Fibroblast of lung (primary cell): ENCODE data around the gene SSTR5. TPM values are rescaled to one million over a fixed set of nuclear protein-coding genes. Genes with fewer than 3 reads are reported as not detected.

Experiments used
- DNase-seq, 2 donors: peaks; one replicate each; pipeline versions ENCODE4 v3.0.0 to v3.0.0-alpha.2; 2010; ENCODE audit warnings: low read depth in 2 of 2
- H2AFZ ChIP-seq: 2 replicates; pipeline ENCODE4 v1.5.1; 2012; ENCODE audit warnings: low read length, control low read depth, inconsistent platforms
- H3K27ac ChIP-seq: 2 replicates; pipeline ENCODE4 v1.5.1; 2011; ENCODE audit warnings: low read length, control low read depth; ENCODE audit not compliant: insufficient read depth
- H3K27me3 ChIP-seq: 2 replicates; pipeline ENCODE4 v1.5.1; 2011; ENCODE audit warnings: mild to moderate bottlenecking, low read length; ENCODE audit not compliant: control insufficient read depth, insufficient read depth
- H3K36me3 ChIP-seq: 2 replicates; pipeline ENCODE4 v1.5.1; 2011; ENCODE audit warnings: low read length; ENCODE audit not compliant: control insufficient read depth, insufficient read depth
- H3K4me1 ChIP-seq: 2 replicates; pipeline ENCODE4 v1.5.1; 2011; ENCODE audit warnings: low read length; ENCODE audit not compliant: control insufficient read depth, insufficient read depth; ENCODE audit errors: extremely low read depth
- H3K4me2 ChIP-seq: 2 replicates; pipeline ENCODE4 v1.5.1; 2011; ENCODE audit warnings: low read length, control low read depth; ENCODE audit not compliant: insufficient read depth; ENCODE audit errors: extremely low read depth
- H3K4me3 ChIP-seq, 4 experiments: fragments of 200-600 bp in 1 of 4; sonication (generic) in 1 of 4; replicated peaks in 1 of 4; 2 replicates each; pipeline ENCODE4 v1.5.1; 2011 to 2016; ENCODE audit warnings: low read length in 4 of 4, low read depth in 3 of 4, mild to moderate bottlenecking in 3 of 4, control low read depth in 2 of 4, inconsistent platforms in 1 of 4, mixed read lengths in 1 of 4; ENCODE audit not compliant: insufficient read depth in 1 of 4; ENCODE audit errors: control extremely low read depth in 1 of 4
- H3K79me2 ChIP-seq: 2 replicates; pipeline ENCODE4 v1.5.1; 2012; ENCODE audit warnings: mild to moderate bottlenecking, low read length, inconsistent platforms; ENCODE audit not compliant: control insufficient read depth, insufficient read depth
- H3K9ac ChIP-seq: 2 replicates; pipeline ENCODE4 v1.5.1; 2011; ENCODE audit warnings: mild to moderate bottlenecking, low read length, control low read depth; ENCODE audit not compliant: insufficient read depth
- H3K9me3 ChIP-seq: 2 replicates; pipeline ENCODE4 v1.5.1; 2012; ENCODE audit warnings: low read depth, low read length; ENCODE audit not compliant: control insufficient read depth, insufficient read depth
- H4K20me1 ChIP-seq: 2 replicates; pipeline ENCODE4 v1.5.1; 2011; ENCODE audit warnings: low read length; ENCODE audit not compliant: control insufficient read depth, insufficient read depth; ENCODE audit errors: extremely low read depth
- EZH2 ChIP-seq: IDR thresholded peaks from 2 replicates; pipeline ENCODE4 v1.5.1; 2012; ENCODE audit warnings: low read length, control low read depth, mild to moderate bottlenecking; ENCODE audit errors: missing control alignments
- polyA plus RNA-seq, 2 donors: library from polyadenylated mRNA; depleted of rRNA in 1 of 2; stranded (reverse) in 1 of 2; unstranded in 1 of 2; fragments of >200 nt; gene quantifications; 2 replicates each; pipeline ENCODE4 v1.2.1, GENCODE V29; 2011 to 2012; ENCODE audit warnings: missing spikeins in 1 of 2
- total RNA-seq: library from RNA; depleted of rRNA; stranded (reverse); fragments of >200 nt; gene quantifications from 2 replicates; pipeline ENCODE4 v1.2.1, GENCODE V29; 2014
- TF ChIP-seq, protein P1 (sequence below), 2 donors: IDR thresholded peaks in 1 of 2; conservative IDR thresholded peaks in 1 of 2; 1 replicate in 1 of 2; 2 replicates in 1 of 2; pipeline ENCODE4 v1.5.1; 2011 to 2012; ENCODE audit warnings: low read length in 2 of 2, control low read depth in 1 of 2, inconsistent platforms in 1 of 2, low read depth in 1 of 2, mild to moderate bottlenecking in 1 of 2

The SSTR5 gene
- total and polyA plus RNA-seq, 2 donors (not counting 1 experiment from before 2014, with no cell fraction given): not detected

DNA sequence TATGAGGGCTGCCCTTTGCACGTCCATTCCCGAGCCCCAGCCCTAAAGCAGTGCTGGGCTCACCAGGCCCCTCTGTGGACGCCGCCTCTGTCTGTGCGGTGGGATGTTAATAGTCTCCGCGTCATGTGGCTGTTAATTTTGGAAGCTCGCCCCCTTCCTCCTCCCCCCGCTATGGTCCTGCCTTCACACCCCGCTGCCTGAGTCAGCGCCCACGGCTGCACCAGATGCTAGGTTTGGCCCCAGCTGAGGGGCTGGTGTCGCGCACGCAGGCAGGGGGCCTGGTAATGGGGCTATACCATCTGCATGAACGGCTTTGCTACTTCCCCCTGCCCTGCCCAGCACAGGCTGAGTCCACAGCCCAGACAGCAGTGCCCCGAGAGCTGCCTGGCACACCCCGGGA lies 4.1 kb upstream of the SSTR5 start:
- no peak for DNase-seq
- Histone ChIP-seq H3K9ac (no peak overlapping the region), H3K4me2 (no peak overlapping the region), H3K27me3 (no peaks in the 10 kb centered on the region), H2AFZ (no peak overlapping the region), H3K9me3 (no peaks in the 10 kb centered on the region), H3K79me2 (no peaks in the 10 kb centered on the region), H3K4me3 (no peak overlapping the region), H3K36me3 (no peaks in the 10 kb centered on the region), H3K4me1 (no peaks in the 10 kb centered on the region), H4K20me1 (no peaks in the 10 kb centered on the region), H3K27ac (no peak overlapping the region)
- TF ChIP-seq, protein P1, sequence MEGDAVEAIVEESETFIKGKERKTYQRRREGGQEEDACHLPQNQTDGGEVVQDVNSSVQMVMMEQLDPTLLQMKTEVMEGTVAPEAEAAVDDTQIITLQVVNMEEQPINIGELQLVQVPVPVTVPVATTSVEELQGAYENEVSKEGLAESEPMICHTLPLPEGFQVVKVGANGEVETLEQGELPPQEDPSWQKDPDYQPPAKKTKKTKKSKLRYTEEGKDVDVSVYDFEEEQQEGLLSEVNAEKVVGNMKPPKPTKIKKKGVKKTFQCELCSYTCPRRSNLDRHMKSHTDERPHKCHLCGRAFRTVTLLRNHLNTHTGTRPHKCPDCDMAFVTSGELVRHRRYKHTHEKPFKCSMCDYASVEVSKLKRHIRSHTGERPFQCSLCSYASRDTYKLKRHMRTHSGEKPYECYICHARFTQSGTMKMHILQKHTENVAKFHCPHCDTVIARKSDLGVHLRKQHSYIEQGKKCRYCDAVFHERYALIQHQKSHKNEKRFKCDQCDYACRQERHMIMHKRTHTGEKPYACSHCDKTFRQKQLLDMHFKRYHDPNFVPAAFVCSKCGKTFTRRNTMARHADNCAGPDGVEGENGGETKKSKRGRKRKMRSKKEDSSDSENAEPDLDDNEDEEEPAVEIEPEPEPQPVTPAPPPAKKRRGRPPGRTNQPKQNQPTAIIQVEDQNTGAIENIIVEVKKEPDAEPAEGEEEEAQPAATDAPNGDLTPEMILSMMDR (conservative IDR thresholded peaks at IDR 0.05 in 1 of 2, IDR thresholded peaks at IDR 0.05 in 1 of 2; ENCODE audit: low read depth in 1 of 2, low read length in 2 of 2): no peak
- no peak for TF ChIP-seq EZH2

DNA sequence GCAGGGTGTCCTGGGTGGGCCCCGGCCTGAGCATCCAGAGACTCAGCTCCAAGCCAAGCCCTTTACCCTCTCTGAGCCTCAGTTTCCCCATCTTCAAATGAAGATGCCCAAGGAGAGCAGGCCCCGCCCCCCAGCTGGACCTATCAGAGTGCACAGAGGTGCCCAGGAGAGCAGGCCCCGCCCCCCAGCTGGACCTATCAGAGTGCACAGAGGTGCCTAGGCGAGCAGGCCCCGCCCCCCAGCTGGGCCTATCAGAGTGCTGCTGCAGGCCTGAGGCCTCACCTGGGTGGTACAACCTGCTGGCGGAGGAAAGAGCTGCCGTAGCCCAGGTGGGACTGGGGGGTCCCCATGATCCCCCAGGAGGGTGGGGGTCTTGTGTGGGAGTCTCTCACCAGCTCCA lies 3.4 kb upstream of the SSTR5 start:
- Histone ChIP-seq H3K9me3 (no peaks in the 10 kb centered on the region), H2AFZ (no peak overlapping the region), H3K27ac (no peak overlapping the region), H3K27me3 (no peaks in the 10 kb centered on the region), H4K20me1 (no peaks in the 10 kb centered on the region), H3K4me3 (no peak overlapping the region), H3K36me3 (no peaks in the 10 kb centered on the region), H3K4me2 (no peak overlapping the region), H3K9ac (no peak overlapping the region), H3K4me1 (no peaks in the 10 kb centered on the region), H3K79me2 (no peaks in the 10 kb centered on the region)
- TF ChIP-seq, protein P1 (conservative IDR thresholded peaks at IDR 0.05 in 1 of 2, IDR thresholded peaks at IDR 0.05 in 1 of 2; ENCODE audit: low read depth in 1 of 2, low read length in 2 of 2): no peak
- no peak for TF ChIP-seq EZH2
- DNase-seq: no peak

DNA sequence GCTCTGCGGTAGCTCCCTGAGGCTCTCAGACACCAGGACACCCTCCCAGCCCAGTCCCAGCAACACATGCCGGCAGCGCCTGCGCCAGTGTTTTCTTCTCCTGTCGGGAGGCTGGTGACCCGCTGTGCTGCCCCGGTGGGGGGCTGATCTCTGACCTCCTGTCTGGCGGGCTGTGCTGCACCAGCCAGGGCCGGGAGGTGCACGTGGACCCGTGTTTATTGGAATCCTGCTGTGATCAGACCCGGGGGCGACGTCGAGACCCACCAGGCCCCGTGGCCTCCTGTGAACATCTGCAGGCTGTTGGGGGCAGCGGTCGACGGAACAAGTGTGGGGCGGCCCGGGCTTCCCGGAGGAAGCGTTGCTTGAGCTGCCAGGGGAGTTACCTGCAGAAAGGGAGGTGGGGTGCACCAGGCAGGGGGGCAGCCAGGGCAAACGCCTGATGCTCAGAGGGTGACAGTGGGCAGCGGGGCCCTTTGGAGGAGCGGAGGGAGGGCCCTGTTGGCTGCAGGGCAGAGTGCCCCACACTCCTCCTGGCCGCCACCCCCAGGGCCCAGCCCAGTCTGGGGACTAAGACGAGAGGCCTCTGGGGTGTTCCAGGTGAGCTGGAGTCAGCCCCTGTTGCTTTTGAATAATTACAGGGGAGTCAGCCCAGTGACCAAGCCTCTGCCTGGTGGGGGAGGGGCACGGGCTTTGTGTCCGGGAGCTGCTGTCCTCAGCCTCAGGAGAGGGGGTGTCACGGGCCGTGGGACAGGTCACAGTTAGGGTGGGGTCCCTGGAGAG lies 2.3 kb upstream of the SSTR5 start:
- Histone ChIP-seq H2AFZ (no peak overlapping the region), H3K4me1 (no peaks in the 10 kb centered on the region), H3K4me2 (no peak overlapping the region), H3K27ac (no peak overlapping the region), H3K27me3 (no peaks in the 10 kb centered on the region), H3K36me3 (no peaks in the 10 kb centered on the region), H3K79me2 (no peaks in the 10 kb centered on the region), H3K9ac (no peak overlapping the region), H3K9me3 (no peaks in the 10 kb centered on the region), H4K20me1 (no peaks in the 10 kb centered on the region), H3K4me3 (no peak overlapping the region)
- TF ChIP-seq, protein P1 (conservative IDR thresholded peaks at IDR 0.05 in 1 of 2, IDR thresholded peaks at IDR 0.05 in 1 of 2; ENCODE audit: low read depth in 1 of 2, low read length in 2 of 2): no peak
- no peak for TF ChIP-seq EZH2
- DNase-seq: no peak
